ENCODE measurements around the gene DGKG. TPM values are rescaled to one million over a fixed set of nuclear protein-coding genes. Genes with fewer than 3 reads are reported as not detected.

DGKG gene
- polyA plus RNA-seq, 1 of the 3 experiments (the other 2 are of a cell fraction) = 0.12 TPM

DNA sequence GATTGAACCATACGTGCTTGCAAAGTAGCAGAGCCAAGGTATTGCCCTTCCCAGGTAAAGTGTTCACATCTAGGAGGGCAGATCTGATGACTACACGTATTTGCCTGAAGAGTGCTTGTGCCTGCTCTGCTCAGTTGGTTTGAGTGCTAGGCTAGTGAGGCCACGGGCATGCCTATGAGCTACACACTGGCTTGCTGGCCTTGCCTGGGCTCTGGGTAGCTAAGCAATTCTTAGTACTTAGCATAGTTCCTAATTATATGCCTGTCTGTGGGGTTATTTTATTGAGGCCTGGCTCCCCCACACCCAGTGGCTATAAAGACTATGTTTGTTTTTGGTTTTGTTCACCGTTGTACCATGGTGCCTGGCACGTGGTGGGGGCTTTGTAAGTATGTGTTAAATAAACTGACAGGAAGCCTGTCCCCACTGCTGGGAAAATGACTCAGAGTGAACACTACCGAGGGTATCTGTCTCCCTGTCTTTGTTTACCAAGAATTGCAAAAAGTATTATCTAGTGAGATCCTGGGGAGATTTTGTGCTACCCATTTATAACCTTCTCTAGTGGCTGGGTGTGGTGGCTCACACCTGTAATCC lies 181.0 kb downstream of the DGKG start:
- no peaks in the 10 kb centered on the region for H3K36me3 ChIP-seq (replicated peaks in 1 of 2; ENCODE audit: control insufficient read depth in 1 of 2, insufficient read depth in 2 of 2, low read length in 1 of 2)
- no peak for DNase-seq
- H3K79me2 ChIP-seq (ENCODE audit: insufficient read depth) = no peaks in the 10 kb centered on the region
- no peak for TF ChIP-seq USF1 (IDR thresholded peaks at IDR 0.05; ENCODE audit: borderline replicate concordance, low read depth)
- TF ChIP-seq ELF1 (IDR thresholded peaks at IDR 0.05) = no peak
- TF ChIP-seq CHD2 (IDR thresholded peaks at IDR 0.05; ENCODE audit: low read length, partially characterized antibody) = no peak
- TF ChIP-seq ZBTB33 (IDR thresholded peaks at IDR 0.05; ENCODE audit: borderline replicate concordance, low read depth) = no peak
- no peak for TF ChIP-seq MEF2A (IDR thresholded peaks at IDR 0.05; ENCODE audit: borderline replicate concordance, low read depth)
- TF ChIP-seq EP300 (IDR thresholded peaks at IDR 0.05; ENCODE audit: borderline replicate concordance in 1 of 2, low read depth in 1 of 2, low read length in 1 of 2) = no peak
- TF ChIP-seq TEAD4 (IDR thresholded peaks at IDR 0.05; ENCODE audit: borderline replicate concordance, insufficient read depth) = no peak
- TF ChIP-seq POLR2AphosphoS5 (IDR thresholded peaks at IDR 0.05; ENCODE audit: low read depth, low read length) = no peak
- TF ChIP-seq RCOR1 (IDR thresholded peaks at IDR 0.05; ENCODE audit: low read length) = no peak
- no peak for TF ChIP-seq GABPA (IDR thresholded peaks at IDR 0.05; ENCODE audit: low read depth)
- H2AFZ ChIP-seq (ENCODE audit: low read depth) = no peak overlapping the region
- POLR2A ChIA-PET = no interaction called here
- no peak overlapping the region for H3K4me2 ChIP-seq
- no peak overlapping the region for H3K4me3 ChIP-seq (ENCODE audit: low read depth in 2 of 2, low read length in 1 of 2)
- H3K27me3 ChIP-seq (ENCODE audit: insufficient read depth) = peaks cover 17% of the 10 kb centered on the region; the same call in 1 of the 2 replicates
- H3K9me2 ChIP-seq = no peaks in the 10 kb centered on the region
- H4K20me1 ChIP-seq (ENCODE audit: insufficient read depth) = no peaks in the 10 kb centered on the region
- CTCF ChIA-PET = interaction anchor here (1.0 kb wide), 1 partner anchor 200 kb away, joined by 3 read pairs; no protein-coding TSS in a partner anchor
- no peaks in the 10 kb centered on the region for H3K9me3 ChIP-seq
- H3K9ac ChIP-seq = no peak overlapping the region
- 27% methylated on average over 5 of the region's 6 CpGs for WGBS (ENCODE audit: low lambda C conversion rate)
- H3F3A ChIP-seq (replicated peaks; ENCODE audit: insufficient read depth) = no peaks in the 10 kb centered on the region
- H3K27ac ChIP-seq (ENCODE audit: low read depth in 2 of 2, low read length in 1 of 2) = no peak overlapping the region
- H3K4me1 ChIP-seq (ENCODE audit: control insufficient read depth in 1 of 2, insufficient read depth in 2 of 2, low read depth in 1 of 2, low read length in 1 of 2) = peaks cover 5 to 8% of the 10 kb centered on the region in 2 experiments; a peak in 3 of 4 replicates

DNA sequence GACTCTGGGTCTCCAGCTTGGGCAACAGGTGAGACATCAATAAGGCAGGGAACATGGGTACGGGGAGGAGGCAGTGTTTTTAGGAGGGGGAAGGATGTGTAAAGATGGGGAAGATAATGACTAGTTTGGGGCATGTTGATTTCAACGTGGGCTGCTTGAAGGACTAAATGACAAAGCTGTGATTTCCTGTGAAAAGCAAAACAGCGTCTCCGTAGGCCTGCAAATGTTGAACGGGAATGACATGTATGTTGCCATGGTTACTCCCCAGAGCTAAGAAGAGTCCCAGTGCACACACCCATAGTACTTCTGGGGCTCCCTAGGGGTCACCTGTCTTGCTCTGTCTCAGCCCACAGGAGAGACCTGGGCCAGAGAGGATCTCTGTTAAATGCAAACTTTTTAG lies 181.9 kb downstream of the DGKG start:
- POLR2A ChIA-PET = no interaction called here
- H3F3A ChIP-seq (replicated peaks; ENCODE audit: insufficient read depth) = no peaks in the 10 kb centered on the region
- WGBS (ENCODE audit: low lambda C conversion rate) = 51% methylated on average over 5 of the region's 5 CpGs
- TF ChIP-seq RXRA (IDR thresholded peaks at IDR 0.05; ENCODE audit: borderline replicate concordance, low read depth) (no peak), FOXJ3 (CRISPR knock-in tag; IDR thresholded peaks at IDR 0.05) (no peak), USF2 (IDR thresholded peaks at IDR 0.05; ENCODE audit: borderline replicate concordance, low read depth, low read length) (no peak), FOXM1 (IDR thresholded peaks at IDR 0.05; ENCODE audit: low read depth) (no peak), EZH2phosphoT487 (IDR thresholded peaks at IDR 0.05; ENCODE audit: borderline replicate concordance, low read depth) (no peak), MXI1 (IDR thresholded peaks at IDR 0.05; ENCODE audit: low read depth, low read length) (no peak), ELF1 (IDR thresholded peaks at IDR 0.05) (no peak), CTCF (IDR thresholded peaks at IDR 0.05) (no peak), POLR2AphosphoS5 (IDR thresholded peaks at IDR 0.05; ENCODE audit: low read depth, low read length) (no peak), SMC3 (IDR thresholded peaks at IDR 0.05; ENCODE audit: low read depth, low read length) (no peak), RAD21 (IDR thresholded peaks at IDR 0.05; ENCODE audit: low read length) (no peak), CHD2 (IDR thresholded peaks at IDR 0.05; ENCODE audit: low read length, partially characterized antibody) (no peak)

More for the DNA sequence above, 181.9 kb downstream of the DGKG start:
- Histone ChIP-seq H2AFZ (ENCODE audit: low read depth) (no peak overlapping the region), H3K4me3 (ENCODE audit: low read depth in 2 of 2, low read length in 1 of 2) (no peak overlapping the region), H3K9ac (no peak overlapping the region), H4K20me1 (ENCODE audit: insufficient read depth) (no peaks in the 10 kb centered on the region), H3K36me3 (replicated peaks in 1 of 2; ENCODE audit: control insufficient read depth in 1 of 2, insufficient read depth in 2 of 2, low read length in 1 of 2) (no peaks in the 10 kb centered on the region), H3K9me2 (no peaks in the 10 kb centered on the region), H3K4me1 (ENCODE audit: control insufficient read depth in 1 of 2, insufficient read depth in 2 of 2, low read depth in 1 of 2, low read length in 1 of 2) (peaks cover 5 to 8% of the 10 kb centered on the region in 2 experiments; a peak in 3 of 4 replicates), H3K27ac (ENCODE audit: low read depth in 2 of 2, low read length in 1 of 2) (no peak overlapping the region), H3K27me3 (ENCODE audit: insufficient read depth) (peaks cover 17% of the 10 kb centered on the region; the same call in 1 of the 2 replicates), H3K4me2 (no peak overlapping the region), H3K79me2 (ENCODE audit: insufficient read depth) (no peaks in the 10 kb centered on the region), H3K9me3 (no peaks in the 10 kb centered on the region)
- DNase-seq = no peak
- CTCF ChIA-PET = interaction anchor here (0.9 to 1.0 kb wide), 2 partner anchors 71 to 199 kb away, joined by 3 read pairs; partner anchors contain the start of gene ETV5
